HG02973 (cell line): ENCODE results near the gene C1QTNF9B.
"Not testable (repeated sequence)": the region's sequence is repeated elsewhere in the genome, so short reads cannot be mapped to it uniquely, and the experiment has no call there.

Experiments used
- ATAC-seq: cut with Tn5 transposase; IDR thresholded peaks from one replicate; pipeline ENCODE4 v1.9.1; 2021; ENCODE audit warnings: moderate library complexity; ENCODE audit not compliant: unreplicated experiment

The C1QTNF9B gene

DNA sequence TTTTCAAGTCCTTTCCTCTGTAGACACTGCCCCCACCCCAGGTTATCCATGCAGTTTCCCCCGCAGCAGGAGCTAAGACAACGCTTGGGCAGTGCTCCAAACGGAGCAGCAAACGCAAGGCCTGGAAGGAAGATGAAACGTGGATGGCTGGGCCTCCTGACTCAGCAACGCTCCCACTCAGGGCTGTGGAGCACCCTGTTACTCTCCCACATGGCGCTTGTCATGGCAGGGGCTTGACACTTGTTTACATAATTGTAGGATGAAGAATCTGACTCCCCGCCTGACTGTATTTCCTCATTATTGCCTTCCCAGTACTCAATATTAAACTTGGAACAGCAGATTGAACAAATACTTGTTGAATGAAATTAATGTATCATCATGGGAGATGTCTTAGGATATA is 799 bp upstream of the C1QTNF9B start:
- ATAC-seq = no peak

DNA sequence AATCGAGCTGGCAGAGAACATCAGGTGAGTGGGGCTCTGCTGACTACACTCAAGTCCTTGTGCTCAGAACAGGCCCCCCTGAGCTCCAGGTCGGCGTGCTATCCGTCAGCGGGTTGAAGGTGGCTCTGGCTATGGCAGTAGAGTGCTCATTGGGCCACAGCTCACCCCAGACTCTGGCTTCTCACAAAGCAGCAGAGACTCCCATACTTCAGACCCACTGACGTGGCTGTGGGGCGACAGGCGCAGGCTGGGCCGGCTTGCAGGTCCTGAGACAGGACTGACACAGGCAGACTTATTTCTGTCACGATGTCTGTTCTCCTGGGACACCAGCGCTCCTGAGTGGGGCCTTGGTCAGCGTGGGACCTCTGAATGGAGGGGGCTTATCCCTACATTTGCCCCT is 2.6 kb downstream of the C1QTNF9B start:
- not testable (repeated sequence) for ATAC-seq

DNA sequence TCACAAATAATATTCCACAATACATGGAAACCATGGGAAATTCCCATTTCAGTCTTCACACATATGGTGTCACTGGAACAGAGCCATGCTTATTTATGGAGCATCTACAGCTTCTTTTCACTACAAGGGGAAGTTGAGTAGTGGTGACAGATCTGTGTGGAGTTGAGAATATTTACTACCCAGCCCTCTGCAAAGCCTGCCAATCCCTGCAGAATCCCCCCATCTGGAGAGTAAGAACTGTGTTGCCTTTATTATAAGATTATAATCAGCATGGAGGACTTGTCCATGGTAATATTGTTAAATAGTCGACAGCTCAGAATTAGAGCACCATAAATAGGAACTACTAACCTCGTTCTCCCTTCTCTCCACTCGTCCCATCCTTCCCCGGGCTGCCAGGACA is 3.5 kb downstream of the C1QTNF9B start:
- ATAC-seq = not testable (repeated sequence)

DNA sequence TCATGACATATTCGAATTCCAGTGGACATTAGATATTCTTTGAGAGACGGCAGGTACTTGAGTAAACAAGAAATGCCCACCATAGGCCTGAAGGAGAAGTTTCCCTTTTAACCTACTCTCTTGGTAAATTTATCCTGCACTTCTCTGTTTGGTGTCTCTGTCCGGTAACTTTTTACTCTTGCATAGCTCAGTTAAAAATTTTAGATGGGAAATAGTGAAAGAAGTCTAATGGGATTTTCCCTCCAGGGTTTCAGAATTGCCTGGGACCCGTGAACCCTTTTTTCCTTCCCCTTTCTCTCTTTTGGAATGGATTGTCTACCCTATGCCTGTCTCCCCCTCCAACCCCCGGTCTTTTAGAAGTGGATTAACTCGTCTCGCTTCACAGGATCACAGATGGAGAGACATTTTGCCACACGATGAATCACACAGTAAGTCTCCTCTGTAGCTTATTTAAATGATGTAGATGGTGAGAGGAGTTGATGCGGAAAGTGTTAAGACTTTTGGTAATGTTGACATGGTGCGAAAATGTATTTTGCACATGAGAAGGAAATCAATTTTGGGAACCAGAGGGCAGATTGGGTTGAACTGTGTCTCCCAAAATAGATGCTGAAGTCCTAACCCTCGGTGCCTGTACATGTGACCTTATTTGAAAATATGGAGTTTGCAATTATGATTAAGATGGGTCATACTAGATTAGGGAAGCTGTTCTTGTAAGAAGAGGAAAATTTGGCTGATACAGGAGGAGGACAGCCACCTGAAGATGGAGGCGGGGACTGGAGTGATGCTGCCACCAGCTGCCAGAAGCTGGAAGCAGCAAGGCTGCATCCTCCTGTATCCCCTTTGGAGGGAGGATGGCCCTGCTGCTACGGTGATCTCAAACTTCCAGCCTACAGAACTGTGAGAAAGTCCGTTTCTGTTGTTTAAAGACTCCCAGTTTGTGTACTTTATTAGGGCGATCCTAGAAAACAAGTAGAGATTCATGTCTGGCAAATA is 7.4 kb downstream of the C1QTNF9B start:
- ATAC-seq = peak; percentile 1

DNA sequence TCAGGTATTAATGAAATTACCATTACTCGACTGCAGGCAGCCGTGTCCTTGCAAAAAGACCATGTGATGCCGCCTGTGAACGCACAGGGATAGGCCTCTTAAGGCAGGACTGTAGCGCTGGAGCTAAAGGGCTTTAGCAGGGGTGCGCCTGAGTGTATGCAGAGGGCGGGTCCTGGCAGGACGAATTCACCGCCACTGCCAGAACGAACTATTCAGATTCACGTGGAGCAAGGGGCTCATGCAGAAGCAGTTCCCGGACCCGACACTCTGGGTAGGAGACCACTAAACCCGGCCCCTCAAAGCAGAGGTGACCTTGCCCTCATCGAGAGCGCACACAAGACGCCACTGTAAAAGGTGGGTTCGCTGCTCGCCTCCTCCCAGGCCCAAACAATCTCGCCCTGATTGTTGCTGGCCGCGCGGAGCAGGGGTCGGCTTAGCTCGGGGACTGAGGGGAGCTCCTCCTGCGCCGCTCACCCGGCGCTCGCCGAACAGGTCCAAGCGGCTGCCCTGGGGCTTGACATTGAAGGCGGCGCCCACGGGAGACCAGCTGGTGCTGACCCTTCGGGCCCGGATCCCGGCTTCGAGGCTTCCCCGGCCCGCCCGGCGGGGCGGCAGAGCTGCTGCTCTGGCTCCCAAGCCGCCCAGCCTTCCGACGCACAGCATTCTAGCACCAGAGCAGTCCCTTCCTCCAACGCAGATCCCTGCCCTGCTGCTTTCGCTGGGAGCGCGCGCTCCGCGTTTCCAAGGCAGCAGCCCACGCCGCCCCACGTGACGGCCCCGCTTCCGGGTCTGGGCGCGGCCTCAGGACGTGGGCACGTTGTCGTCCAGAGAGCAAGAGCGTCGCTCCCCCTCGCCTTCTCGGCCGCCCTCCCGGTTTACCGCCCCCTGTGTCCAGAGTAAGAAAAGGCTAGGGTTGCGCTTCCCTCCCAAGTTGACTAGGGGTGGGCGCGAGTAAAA is 8.4 kb downstream of the C1QTNF9B start, which contains the start of gene MIPEP:
Gene MIPEP (minus strand): TSS at position 743 of the 957 bp plus-strand sequence. CDS start 80 bp downstream, at position 663.
- peak; percentile 94 for ATAC-seq

DNA sequence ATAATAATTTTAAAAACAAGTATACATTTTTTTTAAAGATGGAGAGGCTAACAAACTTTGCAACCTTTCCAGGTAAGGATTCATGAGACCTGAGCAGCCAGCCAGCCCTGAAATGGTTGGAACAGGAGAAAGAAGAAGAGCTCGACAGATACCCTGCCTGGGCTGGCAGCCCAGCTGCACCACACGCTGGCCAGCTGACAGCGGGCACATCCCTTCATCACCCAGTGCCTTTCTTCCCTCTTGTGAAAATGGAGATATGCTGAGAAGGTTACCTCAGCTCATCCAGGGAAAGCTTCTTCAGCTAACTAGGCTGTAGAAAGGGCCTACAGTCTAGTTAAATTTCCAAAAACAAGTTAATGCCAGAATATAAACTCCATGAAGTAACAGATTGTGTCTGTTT is 12.9 kb downstream of the C1QTNF9B start:
- not testable (repeated sequence) for ATAC-seq

DNA sequence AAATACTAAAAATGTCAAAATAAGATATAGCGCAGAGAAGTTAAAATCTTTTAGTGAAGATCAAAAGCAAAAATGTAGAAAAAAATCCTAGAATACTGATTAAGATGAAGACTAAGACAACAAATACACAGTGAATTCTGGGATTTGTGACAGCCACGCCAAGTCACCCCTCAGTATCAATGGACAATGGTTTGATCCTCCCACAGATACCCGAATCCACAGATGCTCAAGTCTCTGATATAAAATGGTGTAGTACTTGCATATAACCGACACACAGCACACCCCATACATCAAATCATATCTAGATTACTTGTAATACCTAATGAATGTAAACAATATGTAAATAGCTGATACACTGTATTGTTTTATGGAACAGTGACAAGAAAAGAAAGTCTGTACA is 14.0 kb downstream of the C1QTNF9B start:
- no peak for ATAC-seq

DNA sequence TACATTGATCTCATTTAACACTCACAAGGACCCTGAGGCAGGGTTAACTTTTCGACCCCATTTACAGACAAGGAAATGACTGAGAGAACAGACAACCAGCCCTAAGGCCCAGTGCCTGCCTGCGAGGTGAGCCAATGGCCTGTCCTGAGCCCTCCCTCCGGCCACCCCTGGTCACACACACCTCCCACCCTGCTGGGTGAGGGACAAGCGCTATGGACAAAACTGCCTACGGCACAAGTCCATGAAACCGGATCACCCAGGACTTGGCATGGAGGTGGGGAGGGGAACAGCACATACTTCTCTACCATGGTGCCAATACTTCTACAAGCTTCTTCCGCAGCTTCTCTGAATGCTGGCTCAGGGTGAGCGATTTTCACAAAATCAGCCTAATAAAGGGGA is 15.9 kb downstream of the C1QTNF9B start:
- ATAC-seq = not testable (repeated sequence)

DNA sequence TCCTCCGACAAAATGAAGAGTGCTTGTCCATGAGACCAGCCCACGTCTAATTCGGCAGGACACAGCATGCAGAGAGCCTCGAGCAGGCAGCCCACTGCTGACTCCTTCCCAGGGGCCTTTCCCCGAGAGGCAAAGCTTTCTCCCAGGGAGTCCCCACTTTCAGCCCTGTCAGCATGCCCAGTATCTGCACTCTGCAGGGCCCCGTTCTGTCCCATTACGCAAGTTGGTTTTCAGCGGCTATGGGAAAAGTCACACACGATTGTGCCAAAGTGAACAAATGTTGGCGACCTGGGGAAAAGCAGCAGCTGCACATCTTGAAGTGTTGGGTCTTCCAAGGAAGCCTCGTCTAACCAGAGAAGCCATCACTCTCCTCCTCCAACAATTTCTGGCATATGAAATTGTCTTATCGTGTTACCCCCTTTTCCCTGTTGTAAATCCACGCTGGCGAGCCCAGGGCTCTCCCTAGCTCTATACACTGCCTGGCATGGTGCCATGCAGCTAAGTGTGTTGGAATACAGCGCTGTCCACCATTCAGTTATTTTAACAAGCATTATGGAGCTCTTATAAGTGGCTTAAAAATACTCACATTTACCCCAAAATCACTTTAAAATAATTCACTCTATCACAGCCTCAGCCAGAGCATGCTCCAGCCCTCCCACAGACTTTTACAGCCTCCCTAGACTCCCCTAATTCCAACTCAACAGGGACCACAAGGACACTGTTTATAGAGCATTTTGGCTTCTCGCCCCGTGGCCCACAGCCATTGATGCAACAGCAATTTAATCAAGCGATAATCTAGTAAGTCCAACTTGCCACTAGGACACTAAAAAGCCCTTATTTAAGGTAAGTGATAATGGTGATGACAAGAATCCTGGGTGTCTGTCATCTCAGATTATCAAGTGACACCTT is 16.6 kb downstream of the C1QTNF9B start:
- not testable (repeated sequence) for ATAC-seq

DNA sequence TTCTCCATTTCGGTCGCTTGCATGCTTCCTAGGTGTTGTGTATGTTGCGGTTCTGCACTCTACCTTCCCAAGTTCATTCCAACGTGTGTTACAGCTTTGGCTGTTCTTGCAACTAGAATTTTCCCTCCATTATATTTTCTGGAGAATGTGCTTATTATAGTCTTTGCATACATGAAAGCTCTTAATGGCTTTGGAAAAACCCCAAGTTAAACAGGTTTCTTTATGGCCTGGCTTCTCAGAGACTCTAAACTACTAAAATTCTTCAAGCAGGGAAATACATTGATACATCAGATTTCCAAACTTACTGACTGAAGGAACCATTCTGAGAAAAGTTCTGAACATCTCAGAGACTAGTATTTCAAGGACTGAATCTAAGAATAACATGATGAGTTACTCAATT is 20.0 kb downstream of the C1QTNF9B start:
- no peak for ATAC-seq

DNA sequence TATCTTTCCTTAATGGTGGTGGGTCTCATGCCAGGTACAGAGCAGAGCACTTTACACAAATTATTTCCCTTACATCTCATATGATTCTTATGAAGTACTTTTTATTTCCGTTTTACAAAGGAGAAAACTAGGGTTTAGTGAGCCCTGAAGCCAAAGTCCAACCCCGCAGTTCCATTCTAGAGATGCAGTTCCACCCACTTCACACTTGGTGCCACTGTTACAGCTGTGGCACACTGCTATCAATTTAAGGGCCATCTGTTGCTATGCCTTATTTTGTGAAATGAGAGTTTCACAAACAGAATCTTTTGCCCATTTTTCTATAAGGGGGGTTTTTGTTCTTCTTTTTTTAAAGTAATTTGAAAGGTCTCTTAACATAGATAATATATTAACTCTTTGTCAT is 21.0 kb downstream of the C1QTNF9B start:
- no peak for ATAC-seq

DNA sequence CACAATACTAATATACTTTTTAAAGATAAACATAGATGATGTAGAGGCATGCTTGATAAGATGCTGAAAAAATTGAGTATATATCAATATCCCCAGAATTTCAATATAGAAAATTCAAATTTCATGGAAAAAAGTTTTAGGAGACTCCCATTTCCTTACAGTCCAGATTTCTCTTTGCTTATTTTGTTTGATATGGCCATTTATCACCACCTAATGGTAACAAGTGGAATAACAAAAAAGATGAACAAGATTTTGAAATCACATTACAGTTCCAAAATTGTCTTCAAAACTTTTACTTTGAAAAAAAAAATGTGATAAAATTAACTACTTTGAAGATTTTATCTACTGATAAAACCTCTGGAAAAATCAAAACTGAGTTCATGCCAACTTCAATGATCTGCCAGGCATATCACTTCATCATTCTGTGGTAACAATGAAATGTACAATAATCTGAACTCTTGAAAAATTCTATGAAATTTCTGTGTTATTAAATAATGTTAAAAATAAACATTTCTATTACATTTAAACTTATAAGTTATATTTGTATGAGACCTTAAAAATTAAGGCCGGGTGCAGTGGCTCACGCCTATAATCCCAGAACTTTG is 25.6 kb downstream of the C1QTNF9B start:
- ATAC-seq = no peak

DNA sequence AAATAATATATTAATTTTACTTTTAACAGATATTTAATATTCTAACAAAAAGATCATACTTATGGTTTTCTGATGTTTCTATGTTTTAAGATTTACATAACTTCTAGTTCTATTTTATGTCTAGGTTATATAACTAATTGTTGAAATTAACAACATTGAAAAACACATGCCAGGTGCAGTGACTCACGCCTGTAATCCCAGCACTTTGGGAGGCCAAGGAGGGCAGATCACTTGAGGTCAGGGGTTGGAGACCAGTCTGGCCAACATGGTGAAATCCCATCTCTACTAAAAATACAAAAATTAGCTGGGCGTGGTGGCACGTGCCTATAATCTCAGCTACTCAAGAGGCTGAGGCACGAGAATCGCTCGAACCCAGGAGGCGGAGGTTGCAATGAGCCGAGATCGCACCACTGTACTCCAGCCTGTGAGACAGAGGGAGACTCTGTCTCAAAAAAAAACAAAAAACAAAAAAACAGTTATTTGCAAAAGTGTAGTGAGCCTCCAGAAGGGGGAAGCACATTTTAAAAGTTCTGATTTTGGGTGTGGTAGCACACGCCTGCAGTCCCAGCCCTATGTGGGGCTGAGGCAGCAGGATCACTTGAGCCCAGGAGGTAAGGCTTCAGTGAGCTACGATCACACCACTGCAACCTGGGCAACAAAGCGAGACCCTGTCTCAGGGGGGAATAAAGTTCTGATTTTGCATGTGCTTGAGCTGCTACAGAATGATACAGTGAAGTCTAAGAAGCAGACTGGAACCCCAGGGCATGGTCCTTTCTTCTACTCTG is 26.8 kb downstream of the C1QTNF9B start:
- no peak for ATAC-seq

DNA sequence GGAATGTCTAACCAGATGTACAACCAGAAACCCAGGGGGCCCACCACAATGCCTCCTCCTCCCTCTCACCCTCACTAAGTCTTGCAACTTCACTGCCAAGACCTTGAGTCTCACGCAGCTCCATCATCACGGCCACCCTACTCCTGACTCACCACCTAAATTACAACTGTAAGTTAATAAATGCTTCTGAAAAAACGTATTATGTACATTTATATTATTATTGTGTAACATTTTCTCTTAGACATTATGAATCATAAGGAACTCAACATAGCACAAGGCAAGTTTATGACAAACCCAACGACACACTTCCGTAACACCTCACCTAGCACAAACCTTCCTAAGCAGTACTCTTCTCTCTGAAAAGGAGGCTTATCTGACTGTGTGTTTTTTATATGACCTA is 28.8 kb downstream of the C1QTNF9B start:
- ATAC-seq = no peak

DNA sequence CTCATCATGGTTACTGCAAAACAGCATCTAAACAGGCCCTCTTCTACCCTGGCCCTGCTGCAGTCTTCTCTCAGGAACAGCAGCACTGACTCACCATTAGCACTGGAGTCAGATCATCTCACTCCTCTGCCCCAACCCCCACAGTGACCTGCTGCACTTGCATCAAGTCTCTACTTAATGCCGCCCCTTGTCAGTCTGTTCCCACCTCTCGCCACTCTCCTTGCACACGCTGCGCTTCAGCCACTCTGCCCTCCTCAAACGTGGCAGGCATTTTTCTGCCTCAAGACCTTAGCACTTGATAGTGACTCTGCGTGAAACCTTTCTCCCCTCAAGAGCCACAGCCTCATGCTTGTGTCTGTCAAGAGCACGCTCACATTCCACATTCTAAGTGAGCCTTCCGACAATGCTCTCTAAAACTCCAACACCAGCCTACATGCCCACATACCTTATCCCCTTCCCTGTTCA is 30.2 kb downstream of the C1QTNF9B start:
- ATAC-seq = no peak

DNA sequence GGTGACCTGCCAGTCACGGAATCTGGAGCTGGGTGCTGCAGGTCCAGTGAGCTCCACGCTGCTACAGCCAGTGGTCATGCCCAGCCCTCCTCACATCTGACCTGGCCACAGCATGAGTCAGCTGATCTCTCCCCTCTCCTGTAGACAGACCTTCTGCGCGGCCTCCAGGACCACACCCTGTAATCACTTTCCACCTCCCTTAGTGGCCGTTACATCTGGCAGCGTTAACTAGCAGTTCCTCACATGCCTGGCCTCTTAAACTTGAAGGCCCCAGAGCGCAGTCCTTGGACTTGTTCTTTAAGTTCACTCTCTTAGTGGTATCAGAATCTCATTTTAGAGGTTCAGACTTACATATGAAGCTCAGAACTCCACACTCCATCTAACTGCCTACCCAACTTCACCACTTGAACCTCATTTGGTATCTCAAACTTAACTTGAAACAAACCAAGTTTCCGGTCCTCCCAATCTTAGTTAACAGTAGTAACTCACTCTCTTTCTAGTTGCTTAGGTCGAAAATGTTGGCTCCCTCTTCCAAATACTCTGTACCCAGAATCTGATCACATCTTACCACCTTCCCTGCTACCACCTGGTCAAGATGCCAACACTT is 30.8 kb downstream of the C1QTNF9B start:
- ATAC-seq = no peak

DNA sequence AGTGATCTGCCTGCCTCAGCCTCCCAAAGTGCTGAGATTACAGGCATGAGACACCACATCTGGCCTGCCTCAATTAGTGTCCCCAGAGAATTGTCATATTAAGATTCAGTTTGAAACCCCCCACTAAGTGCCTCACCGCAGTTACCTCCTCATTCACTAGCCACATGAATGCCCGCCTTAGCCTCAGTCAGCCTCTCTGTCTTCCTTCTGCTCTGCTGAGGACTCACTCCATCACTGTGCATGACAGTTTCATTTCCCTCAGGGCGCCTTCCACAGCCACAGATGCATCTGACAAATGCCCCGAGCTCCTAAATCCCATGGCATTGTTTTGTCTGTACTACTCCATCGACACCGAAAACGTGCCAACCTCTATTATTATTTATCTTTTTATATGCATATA is 31.4 kb downstream of the C1QTNF9B start:
- ATAC-seq = no peak

DNA sequence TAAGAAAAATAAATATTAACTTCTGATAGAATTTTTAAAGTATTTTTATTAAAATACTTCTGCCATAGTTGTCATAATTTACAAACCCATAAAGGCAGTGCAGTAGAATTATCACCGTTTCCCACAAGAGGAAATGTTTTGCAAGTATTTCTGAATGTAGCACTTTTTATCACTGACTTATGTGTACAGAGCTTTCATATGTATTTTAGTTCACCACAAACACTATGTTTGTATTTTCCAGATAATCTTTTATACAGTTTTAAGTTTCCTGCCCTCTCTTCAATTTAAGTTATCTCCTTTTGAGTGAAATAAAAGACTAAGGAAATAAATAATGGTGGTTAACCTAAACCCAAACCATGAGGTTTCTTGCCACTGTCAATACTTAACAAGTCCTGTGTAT is 32.3 kb downstream of the C1QTNF9B start:
- ATAC-seq = no peak

DNA sequence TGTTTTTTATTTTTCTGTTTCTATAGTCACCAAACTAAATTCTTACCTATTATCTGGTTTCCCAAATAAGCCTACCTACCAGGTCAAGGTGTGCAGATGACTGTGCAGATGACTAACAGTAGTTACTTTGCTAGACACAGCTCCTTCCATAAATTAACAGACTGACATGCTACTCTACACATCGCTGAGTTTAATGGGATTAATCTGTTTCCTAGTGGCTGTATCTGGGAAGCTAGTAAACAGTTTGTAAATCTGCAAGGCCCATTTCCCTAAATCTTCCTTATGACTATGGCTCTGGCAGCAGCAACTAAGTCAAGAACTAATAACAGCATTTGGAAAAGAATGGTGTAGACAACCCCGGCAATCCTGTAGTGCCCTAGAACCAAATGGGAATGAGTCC is 36.0 kb downstream of the C1QTNF9B start:
- ATAC-seq = no peak
